Adrenal gland (tissue), 5 donors: Measurements from ENCODE around the gene HK2.

ENCODE experiments used
- CTCF ChIP-seq, 6 experiments: fragments of 450-650 bp in 4 of 6; fragments of 200-600 bp in 2 of 6; sonication (generic) in 1 of 6; IDR thresholded peaks; 1 replicate in 5 of 6; 2 replicates in 1 of 6; pipeline versions ENCODE4 v1.5.1 to v1.8.0; 2016 to 2021; ENCODE audit warnings: antibody characterized with exemption in 6 of 6, mild to moderate bottlenecking in 2 of 6, moderate library complexity in 1 of 6
- POLR2A ChIP-seq, 2 donors: fragments of 450-650 bp; IDR thresholded peaks; one replicate each; pipeline ENCODE4 v1.6.1; 2017; ENCODE audit warnings: antibody characterized with exemption in 2 of 2, mild to moderate bottlenecking in 2 of 2, moderate library complexity in 1 of 2
- donor health status: DM: no; HTN: no; CAD: no.

- TF ChIP-seq POLR2A (IDR thresholded peaks at IDR 0.05) (no peak), CTCF (IDR thresholded peaks at IDR 0.05) (no peak)
These were observed 44.0 kb downstream of the HK2 start for GRCh38 chr2:74877781-74878433.
